ENCODE measurements around the gene ARGFX.
"Not testable (repeated sequence)": the region's sequence is repeated elsewhere in the genome, so short reads cannot be mapped to it uniquely, and the experiment has no call there.

The ARGFX gene

DNA sequence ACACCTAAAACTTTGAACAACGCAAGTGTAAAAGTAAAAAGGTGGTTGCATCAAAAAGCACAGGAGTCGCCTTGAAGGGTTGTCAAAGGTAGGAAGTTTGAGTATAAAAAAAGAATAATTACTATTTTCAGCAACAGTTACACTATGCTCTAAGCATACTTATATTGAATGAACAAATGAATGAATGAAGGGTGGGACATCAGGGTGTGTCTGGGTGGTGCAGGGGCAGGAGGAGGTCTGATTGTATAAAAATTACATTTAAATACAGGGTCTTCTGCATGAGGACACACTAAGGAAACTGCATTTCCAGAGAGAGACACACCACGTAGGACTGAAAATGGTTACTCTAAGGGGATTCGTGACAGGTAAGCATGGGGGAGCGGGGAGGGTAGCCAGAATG is at the start of gene ARGFX:
ARGFX (plus strand) TSS at position 301 of the 400 bp plus-strand sequence. CDS start 2,765 bp downstream, outside the sequence.
- no peak for DNase-seq (ENCODE audit: low read depth)

DNA sequence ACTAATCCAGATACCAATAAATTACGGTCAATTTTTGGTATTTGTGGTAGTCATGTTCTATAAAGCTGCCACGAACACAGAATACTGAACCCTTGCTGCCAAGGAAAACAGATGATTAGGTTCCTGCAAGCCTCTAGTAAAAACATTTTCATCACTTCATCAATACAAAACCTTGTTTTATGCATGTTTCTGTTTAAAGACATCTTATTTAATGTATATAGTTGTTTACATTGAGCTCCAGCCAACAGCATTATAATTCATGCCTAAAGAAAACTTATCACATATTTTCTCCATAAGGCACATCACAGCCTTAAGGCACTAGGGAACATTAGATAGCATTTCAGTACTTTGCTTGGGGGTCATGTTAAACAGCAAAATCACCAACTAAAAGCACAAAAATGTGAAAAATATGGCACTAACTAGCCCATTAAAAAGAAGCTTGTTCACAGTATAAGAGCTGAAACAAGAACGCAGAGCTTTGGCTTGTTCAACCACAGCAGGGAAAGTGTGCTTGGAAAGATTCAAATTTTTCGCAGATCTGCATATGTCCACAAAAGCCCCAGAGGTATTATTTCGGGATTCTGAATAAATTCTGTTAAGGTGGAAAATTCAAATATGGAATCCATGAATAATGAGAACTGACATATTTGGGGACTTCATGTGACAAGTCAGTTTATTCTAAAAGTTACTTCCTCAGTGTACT is 49.6 kb upstream of the ARGFX start:
- DNase-seq (ENCODE audit: low read depth), result no peak

DNA sequence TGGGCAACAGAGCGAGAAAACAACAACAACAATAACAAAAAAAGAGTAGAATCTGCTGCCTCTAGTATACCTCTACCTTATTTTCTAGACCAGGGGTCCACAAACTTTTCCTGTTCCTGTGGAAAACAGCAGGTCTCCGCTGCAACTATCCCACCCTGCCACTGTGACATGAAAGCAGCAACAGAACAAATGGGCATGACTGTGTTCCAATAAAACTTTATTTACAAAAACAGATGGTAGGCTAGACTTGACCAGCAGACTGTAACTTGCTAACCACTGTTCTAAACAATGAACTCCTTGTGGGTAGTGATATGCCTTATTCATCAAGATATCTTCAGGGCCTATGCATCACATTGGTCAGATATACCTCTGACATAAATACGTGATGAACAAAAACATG is 47.2 kb upstream of the ARGFX start:
- no peak for DNase-seq (ENCODE audit: low read depth)

DNA sequence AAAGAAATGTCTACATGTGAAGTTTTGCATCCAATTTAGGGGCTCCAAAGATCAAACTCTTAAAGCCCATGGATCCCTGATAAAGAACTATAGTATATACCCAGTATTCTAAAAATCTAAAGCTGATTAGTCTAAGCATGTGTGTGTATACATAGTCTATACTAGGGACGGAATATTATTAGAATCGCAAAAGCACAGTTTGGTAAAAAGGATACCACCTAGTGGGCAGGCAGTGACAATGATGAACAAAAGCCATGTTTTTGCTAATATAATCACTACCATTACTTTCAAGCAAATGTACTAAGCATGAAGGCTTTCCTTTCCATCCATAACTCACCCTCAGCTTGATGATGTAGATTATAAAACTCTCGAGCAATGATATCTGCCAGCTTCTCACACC is 38.4 kb upstream of the ARGFX start:
- DNase-seq (ENCODE audit: low read depth), result no peak

DNA sequence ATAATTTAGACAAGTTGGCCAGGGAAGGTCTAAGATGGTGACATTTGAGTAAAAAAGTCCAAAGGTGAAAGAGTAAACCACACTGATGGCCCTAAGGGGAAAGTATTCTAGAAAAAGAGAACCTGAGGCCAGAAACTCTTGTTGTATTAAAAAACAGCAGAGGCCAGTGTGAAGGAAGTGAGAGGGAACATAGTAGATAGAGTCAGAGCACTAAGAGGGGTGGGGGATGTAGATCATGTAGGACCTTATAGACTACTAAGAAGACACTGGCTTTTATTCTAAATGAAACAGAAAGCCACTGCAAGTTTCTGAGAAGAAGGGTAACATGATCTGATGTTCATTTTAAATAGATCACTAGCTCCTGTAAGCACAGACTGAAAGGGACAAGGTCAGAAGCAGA is 36.5 kb upstream of the ARGFX start:
- no peak for DNase-seq (ENCODE audit: low read depth)

DNA sequence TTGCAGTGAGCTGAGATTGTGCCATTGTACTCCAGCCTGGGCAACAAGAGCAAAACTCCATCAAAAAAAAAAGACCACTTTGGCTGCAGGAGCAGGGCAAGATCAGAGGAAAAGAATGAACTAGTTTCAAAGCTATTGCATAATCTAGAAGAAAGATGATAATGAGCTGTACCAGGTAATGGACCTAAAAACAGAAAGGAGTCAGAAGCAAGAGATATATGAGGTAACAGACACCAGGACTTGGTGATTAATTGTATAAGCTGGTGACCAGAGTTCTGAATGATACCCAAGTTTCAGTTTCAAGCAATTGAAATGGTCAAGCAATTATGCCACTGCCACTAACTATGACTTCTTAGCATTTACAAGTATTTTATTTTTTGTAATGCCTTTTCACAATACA is 24.8 kb upstream of the ARGFX start:
- no peak for DNase-seq (ENCODE audit: low read depth)

DNA sequence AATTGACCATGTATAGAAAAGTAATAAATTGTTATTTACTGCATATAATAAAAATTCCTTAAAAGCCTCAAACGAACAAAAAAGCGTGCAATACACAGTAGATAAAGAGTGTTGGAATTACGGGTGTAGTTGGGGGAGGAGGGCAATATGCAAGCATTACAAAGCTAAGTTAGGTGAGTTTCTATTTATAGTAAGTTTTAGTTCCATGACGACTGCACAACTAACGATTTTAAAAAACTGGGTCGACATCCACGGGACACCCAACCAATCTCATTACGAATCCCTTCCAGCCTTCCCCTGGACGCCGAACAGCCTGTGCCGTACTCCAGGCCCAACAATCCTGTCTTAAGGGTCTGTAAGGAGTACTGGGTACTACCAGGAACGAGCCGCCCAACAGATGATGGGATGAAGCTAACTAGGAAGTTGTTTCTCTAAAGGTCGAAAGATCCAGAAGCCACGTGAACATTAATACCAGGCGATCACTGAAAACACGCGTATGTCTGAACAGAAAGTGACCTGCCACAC is 22.6 kb upstream of the ARGFX start:
- no peak for DNase-seq (ENCODE audit: low read depth)

DNA sequence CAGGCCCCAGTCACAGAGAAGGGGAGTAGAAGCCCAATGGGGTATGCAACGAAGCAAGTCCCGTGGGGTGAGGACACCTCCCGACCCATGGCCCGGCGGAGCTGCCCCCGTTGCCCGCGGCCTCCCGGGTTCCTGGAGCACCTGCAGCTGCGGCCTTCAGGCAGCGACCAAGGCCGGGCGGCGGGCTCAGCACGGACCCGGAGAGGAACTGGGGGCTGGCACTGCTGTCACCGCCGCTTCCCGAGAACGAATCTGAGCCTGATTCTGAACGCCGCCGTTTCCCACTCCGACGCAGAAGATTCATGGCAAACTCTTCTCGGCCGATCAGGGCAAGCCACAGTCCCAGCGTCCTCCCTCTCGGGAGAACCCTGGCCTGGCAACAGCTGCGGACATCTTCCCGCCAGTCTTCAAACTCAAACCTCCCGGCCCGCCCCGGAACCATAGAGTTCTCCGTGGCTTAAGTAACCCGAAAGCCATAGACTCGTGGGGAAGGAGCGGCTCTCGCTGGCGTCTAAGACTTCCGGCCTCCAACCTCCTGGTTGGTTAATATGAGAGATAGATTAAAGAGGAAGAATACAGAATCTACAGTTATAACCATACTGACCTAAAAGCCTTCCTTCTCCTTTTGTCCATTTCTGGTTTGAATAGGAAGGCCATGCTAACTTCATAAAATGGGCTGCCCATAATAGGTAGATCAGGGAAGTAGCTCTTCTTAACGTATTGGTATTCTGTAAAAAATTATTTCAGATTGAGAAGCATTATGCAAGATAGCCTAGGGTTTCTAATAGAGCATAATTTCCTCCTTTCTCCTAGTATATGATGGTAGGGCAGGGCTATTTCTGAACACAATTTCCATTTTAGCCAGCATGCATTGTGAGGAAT is 21.9 kb upstream of the ARGFX start, which contains the start of gene POLQ:
POLQ (minus strand) TSS at position 415 of the 882 bp plus-strand sequence; CDS start at position 304, 111 bp downstream.
- DNase-seq (ENCODE audit: low read depth), result peak; percentile 86

DNA sequence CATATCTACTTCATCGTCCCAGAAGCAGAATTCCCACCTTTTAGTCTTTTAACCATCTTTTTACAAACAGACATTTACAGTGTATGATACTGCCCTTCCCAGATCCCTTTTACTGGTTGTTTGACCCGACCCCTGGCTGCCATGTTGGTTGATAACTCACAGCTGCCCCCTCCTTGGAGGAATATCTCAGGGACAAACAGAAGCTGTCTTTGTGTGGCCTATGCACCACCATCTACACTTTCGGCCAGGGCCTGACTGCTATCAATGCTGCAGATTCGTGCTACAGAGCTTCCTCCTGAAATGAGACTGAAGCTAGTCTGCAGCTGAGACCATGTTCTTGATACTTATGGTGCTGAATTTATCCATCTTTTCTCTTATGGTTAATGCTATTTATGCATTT is 15.4 kb upstream of the ARGFX start:
- no peak for DNase-seq (ENCODE audit: low read depth)

DNA sequence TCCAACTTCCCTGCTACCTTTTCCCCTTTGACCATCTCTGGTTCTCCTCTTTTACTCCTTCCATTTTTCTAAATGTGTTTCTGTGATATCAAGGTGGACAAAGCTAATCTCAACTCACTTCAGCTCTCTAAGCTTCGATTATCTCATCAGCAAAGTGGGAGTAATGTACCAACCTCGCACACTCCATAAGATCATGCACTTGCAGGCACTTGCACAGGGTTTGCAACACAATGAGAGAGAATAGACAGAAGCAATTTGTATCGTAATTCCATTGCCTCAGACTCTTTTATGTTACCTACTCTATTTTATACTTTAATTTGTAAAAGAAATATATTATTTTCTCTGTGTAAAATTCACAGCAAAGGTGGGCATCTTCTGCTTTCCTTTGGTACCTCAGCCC is 15.0 kb upstream of the ARGFX start:
- no peak for DNase-seq (ENCODE audit: low read depth)

DNA sequence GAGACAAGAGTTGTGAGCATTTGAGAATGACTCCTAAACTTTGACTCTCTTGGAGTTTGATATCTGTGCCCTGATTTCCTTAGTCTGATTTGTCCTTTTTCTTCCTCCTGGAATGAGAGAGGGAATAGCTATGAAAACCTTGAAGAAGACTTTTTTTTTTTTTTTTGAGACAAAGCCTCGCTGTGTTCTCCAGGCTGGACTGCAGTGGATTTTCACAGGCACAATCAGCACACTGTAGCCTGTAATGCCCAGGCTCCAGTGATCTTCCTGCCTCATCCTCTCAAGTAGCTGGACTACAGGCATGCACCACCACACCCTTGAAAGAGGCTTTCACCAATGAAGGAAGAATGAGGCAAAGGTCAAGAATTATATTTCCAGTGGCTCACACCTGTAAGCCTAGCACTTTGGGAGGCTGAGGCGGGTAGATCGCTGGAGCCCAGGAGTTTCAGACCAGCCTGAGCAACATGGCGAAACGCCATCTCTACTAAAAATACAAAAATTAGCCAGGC is 10.3 kb upstream of the ARGFX start:
- no peak for DNase-seq (ENCODE audit: low read depth)

DNA sequence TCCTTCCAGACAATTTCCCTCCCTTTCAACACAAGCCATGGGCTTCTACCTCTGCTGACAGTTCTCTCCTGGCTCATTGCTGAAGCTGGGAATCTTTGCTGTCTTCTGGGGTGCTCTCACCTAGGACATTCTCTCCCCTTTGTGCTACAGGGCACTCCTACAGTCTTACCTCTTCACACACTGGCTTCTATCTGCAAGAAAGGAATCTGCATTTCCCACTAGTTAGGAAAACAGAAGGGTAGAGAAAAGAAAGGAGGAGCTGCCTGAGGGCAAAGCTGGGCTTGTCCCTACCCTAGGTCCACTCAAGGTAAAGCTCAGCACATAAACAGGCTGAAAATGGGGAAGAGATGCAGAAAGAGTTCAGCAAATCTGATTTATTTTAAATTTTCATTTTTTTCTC is 5.6 kb upstream of the ARGFX start:
- no peak for DNase-seq (ENCODE audit: low read depth)

DNA sequence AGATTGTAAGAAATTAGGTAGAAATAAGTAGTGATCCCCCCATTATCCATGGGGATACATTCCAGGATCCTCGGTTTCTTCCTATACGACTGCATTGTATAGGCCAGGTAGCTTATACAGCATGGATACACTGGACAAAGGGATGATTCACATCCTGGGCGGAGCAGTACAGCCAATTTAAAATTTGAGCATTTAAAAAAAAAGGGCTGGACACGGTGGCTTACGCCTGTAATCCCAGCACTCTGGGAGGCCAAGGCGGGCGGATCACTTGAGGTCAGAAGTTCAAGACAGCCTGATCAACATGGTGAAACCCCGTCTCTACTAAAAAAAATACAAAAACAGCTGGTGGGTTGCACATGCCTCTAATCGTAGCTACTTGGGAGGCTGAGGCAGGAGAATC is 976 bp upstream of the ARGFX start:
- DNase-seq (ENCODE audit: low read depth), result no peak

DNA sequence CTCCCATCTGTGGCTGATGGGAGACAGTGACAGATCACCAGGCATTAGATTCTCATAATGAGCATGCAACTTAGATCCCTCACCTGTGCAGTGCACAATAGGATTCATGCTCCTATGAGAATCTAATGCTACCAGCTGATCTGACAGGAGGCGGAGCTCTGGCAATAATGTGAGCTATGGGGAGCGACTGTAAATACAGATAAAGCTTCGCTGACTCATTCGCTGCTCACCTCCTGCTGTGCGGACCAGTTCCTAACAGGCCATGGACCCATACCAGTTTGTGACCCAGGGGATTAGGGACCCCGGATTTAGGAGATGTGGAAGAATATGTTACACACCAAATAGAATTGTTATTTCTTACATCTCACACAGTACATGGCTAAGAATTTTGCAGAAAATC is 6.7 kb downstream of the ARGFX start:
- peak; percentile 8 for DNase-seq (ENCODE audit: low read depth)

DNA sequence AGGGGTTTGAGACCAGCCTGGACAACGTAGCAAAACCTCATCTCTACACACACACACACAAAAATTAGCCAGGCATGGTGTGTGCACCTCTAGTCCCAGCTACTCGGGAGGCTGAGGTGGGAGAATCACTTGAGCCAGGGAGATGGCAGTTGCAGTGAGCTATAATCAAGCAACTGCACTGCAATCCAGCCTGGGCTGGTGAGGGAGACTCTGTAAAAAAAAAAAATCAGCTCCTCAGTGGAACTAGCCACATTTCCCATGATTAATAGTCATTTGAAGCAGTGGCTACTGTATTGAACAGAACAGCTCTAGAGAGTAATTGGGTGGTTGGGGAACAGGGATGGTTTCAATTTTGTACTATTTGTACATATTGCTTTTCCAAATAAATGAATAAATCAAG is 13.9 kb downstream of the ARGFX start:
- DNase-seq (ENCODE audit: low read depth), result no peak

DNA sequence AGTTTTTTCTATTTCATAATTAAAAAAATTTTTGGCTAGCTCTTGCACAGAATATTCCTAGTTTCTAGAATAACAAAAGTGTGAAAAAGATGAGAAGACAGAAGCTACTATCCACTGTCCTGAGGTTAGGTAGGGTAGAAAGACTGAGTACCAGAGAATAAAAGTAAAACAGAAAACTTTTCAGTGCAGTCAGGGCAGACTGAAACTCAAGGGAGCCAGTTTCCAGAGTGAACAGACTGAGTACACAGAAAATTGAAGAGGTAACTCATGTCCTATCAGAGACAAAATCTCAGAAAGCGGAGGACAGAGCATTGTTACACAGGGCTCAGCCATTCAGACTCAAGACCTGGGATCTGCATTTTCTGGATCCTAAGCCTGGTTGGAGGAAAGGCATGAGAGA is 16.7 kb downstream of the ARGFX start:
- no peak for DNase-seq (ENCODE audit: low read depth)

DNA sequence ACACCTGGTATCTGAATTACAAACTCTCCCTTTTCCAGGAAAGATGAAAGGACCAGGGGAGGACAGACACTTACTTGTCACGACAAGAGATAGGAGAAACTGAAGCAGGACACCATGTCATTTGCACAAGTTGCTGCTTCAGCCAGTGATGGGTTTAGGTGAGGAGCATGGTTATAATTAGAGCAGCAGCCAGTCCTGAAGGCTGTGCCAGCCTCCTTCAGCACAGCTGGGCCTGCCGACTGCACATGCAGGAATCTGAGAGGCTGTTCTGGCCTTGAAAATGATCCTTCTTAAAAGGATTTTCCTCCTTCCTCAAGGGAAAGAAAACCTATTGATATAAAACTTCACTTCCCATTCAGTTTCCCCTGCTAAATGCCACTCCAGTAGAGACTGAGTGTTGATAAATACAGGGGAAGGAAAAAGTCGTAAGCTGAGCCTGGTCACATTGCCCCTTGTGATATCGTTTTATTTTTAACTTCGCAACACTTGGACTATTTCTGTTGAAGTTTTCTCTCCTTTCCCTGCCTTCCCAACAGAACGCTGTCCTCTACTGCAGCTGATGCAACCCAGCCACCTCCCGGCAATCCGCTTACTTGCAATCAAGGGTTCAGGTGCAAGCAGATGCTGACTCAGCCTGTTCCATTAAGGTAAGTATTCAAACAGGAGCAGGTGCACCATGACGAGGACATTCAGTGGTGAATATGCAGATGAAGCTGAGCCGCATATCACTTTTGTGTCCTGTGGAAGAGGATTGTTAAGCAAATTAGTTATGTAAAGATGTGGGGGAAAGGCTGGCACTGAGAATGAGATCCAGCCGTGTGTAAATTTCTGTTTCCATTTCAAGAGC is 25.3 kb downstream of the ARGFX start, which contains the start of gene FBXO40:
FBXO40 (plus strand) TSS at position 524 of the 847 bp plus-strand sequence. CDS start 27,197 bp downstream, outside the sequence.
- DNase-seq (ENCODE audit: low read depth), result no peak

DNA sequence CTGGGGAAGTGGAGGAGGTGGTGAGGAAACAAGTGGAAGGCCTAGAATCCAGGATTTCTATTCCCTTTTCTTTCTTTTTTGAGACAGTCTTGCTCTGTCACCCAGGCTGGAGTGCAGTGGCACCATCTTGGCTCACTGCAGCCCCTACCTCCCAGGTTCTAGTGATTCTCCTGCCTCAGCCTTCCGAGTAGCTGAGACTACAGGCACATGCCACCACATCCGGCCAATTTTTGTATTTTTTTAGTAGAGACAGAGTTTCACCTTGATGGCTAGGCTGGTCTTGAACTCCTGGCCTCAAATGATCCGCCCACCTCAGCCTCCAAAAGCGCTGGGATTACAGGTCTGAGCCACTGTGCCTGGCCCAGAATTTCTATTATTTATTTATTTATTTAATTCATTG is 26.1 kb downstream of the ARGFX start:
- DNase-seq (ENCODE audit: low read depth), result not testable (repeated sequence)

DNA sequence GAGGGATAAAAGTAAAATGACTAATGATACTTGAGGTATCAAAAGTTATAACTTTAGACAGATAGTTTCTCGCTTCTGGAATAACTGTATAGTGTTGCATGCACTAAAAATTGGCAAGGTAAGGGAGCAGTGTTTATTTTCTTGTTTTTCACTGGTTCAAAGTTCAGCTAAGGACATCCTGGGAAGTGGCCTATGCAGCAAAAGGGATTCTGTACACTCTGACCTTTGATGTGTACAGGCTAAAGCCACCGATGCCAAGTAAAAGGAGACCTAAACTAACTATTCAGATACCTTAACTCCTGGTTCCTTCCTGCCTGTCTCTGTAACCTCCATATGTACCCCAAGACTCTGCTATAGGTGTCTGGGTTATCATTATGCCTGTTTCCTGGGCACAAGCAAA is 27.1 kb downstream of the ARGFX start:
- DNase-seq (ENCODE audit: low read depth), result no peak

DNA sequence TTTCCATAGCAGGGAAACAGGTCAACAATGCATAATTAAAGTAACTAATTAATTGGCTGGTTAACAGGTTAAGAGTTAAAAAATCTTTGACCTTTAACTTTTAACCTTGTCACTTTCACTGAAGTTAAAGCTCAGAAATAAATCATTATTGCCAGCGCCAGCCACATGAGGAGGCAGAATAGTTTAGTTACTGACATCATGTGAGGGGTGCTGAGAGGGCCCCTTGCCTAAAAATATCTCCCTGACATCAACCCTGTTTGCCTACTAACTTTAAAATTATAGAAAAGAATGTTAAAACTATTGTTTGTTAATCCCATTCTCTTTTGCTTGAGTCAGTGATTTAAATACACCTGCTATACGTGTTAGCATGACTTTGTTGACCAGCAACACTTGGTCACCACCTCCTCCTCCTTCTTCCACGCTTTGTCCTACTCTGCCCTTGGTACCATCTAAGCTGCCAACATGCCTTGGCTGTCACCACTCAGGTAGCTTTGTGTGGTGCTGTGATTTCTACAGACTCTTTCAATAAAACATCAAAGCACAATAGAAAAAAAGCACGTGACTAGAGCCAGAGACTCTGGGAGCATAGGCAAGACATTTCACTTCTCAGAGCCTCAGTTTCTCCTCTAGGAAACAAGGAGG is 28.1 kb downstream of the ARGFX start:
- DNase-seq (ENCODE audit: low read depth), result no peak

DNA sequence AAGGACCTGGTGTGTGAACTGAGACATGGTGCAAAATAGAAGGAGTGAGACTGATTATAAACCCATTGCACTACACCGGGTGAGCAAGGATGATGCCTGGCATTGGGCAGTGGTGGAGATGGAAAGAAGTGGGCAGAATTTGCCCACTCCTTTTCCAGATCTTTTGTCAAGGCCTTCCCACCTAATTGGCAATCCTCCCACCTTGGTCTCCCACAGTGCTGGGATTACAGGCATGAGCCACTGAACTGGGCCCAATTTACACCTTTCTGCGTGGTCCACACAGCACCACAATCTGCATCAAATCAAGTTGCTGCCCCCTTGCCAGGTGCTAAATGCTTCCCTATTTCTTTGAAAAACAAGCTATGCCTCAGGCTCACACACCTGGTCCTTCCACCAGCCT is 30.8 kb downstream of the ARGFX start:
- no peak for DNase-seq (ENCODE audit: low read depth)
